ENCODE data around the gene G0S2.

DNA sequence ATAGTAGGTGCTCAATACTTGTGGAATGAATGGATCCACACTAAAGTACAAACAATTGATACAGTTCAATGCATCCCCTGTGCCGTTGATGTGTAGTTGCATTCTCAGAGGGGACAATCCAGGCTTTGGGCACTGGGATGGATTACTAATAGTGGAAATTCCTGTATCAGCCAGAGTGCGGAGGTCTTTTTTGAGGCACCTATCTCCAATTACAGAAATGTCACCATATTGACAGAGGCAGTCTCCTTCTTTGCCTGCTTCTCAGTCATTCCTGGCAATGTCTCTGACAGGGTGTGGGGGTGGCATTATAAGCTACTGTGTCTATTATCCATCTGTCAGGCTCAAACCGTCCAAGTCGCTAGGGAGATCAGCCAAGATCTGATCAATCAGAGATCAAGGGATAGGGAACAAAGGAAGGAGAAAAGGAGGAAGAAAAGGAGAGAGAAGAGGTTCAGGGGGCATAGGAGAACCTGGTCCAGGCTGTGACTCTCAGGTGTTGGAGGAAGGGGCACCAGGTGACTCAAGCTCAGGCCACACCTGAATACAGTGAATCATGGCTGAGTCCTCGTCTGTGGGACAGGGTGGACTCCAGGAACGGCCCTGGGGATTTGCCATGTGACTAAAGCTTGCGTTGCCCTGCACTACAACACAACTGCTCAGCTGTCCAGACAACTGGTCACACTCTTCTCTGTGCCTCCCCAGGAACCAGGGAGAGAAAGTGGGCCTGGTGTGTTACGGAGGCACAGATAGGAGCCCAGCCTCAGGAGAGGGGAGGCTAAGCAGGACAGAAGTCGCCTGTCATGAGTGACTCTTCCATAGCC, 19.6 kb upstream of the G0S2 start:
- no peak for TF ChIP-seq POLR2AphosphoS5 (IDR thresholded peaks at IDR 0.05; ENCODE audit: low read depth, low read length)
- TF ChIP-seq FOXJ3 (CRISPR knock-in tag; IDR thresholded peaks at IDR 0.05) = no peak
- no peak for TF ChIP-seq MXI1 (IDR thresholded peaks at IDR 0.05; ENCODE audit: low read depth, low read length)
- no peak for TF ChIP-seq SIN3A (IDR thresholded peaks at IDR 0.05; ENCODE audit: borderline replicate concordance, low read depth, low read length)
- TF ChIP-seq, protein P1, sequence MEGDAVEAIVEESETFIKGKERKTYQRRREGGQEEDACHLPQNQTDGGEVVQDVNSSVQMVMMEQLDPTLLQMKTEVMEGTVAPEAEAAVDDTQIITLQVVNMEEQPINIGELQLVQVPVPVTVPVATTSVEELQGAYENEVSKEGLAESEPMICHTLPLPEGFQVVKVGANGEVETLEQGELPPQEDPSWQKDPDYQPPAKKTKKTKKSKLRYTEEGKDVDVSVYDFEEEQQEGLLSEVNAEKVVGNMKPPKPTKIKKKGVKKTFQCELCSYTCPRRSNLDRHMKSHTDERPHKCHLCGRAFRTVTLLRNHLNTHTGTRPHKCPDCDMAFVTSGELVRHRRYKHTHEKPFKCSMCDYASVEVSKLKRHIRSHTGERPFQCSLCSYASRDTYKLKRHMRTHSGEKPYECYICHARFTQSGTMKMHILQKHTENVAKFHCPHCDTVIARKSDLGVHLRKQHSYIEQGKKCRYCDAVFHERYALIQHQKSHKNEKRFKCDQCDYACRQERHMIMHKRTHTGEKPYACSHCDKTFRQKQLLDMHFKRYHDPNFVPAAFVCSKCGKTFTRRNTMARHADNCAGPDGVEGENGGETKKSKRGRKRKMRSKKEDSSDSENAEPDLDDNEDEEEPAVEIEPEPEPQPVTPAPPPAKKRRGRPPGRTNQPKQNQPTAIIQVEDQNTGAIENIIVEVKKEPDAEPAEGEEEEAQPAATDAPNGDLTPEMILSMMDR (IDR thresholded peaks at IDR 0.05) = no peak
- no peak for TF ChIP-seq NRF1 (IDR thresholded peaks at IDR 0.05; ENCODE audit: low read depth, low read length)
- TF ChIP-seq TCF12 (IDR thresholded peaks at IDR 0.05) = no peak
- no peak for TF ChIP-seq JUND (IDR thresholded peaks at IDR 0.05)
- TF ChIP-seq, protein P2, sequence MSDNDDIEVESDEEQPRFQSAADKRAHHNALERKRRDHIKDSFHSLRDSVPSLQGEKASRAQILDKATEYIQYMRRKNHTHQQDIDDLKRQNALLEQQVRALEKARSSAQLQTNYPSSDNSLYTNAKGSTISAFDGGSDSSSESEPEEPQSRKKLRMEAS (IDR thresholded peaks at IDR 0.05; ENCODE audit: low read depth) = no peak
- TF ChIP-seq, protein P3, sequence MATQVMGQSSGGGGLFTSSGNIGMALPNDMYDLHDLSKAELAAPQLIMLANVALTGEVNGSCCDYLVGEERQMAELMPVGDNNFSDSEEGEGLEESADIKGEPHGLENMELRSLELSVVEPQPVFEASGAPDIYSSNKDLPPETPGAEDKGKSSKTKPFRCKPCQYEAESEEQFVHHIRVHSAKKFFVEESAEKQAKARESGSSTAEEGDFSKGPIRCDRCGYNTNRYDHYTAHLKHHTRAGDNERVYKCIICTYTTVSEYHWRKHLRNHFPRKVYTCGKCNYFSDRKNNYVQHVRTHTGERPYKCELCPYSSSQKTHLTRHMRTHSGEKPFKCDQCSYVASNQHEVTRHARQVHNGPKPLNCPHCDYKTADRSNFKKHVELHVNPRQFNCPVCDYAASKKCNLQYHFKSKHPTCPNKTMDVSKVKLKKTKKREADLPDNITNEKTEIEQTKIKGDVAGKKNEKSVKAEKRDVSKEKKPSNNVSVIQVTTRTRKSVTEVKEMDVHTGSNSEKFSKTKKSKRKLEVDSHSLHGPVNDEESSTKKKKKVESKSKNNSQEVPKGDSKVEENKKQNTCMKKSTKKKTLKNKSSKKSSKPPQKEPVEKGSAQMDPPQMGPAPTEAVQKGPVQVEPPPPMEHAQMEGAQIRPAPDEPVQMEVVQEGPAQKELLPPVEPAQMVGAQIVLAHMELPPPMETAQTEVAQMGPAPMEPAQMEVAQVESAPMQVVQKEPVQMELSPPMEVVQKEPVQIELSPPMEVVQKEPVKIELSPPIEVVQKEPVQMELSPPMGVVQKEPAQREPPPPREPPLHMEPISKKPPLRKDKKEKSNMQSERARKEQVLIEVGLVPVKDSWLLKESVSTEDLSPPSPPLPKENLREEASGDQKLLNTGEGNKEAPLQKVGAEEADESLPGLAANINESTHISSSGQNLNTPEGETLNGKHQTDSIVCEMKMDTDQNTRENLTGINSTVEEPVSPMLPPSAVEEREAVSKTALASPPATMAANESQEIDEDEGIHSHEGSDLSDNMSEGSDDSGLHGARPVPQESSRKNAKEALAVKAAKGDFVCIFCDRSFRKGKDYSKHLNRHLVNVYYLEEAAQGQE (IDR thresholded peaks at IDR 0.05; ENCODE audit: low read depth, low read length) = no peak
- no peak for TF ChIP-seq TAF1 (IDR thresholded peaks at IDR 0.05; ENCODE audit: borderline replicate concordance, low read depth, low read length)
- TF ChIP-seq, protein P4, sequence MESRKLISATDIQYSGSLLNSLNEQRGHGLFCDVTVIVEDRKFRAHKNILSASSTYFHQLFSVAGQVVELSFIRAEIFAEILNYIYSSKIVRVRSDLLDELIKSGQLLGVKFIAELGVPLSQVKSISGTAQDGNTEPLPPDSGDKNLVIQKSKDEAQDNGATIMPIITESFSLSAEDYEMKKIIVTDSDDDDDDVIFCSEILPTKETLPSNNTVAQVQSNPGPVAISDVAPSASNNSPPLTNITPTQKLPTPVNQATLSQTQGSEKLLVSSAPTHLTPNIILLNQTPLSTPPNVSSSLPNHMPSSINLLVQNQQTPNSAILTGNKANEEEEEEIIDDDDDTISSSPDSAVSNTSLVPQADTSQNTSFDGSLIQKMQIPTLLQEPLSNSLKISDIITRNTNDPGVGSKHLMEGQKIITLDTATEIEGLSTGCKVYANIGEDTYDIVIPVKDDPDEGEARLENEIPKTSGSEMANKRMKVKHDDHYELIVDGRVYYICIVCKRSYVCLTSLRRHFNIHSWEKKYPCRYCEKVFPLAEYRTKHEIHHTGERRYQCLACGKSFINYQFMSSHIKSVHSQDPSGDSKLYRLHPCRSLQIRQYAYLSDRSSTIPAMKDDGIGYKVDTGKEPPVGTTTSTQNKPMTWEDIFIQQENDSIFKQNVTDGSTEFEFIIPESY (IDR thresholded peaks at IDR 0.05; ENCODE audit: borderline replicate concordance, low read depth) = no peak

Measured in SK-N-SH (cell line).